A549 (cell line): ENCODE measurements around the gene PUDP. TPM values are rescaled to one million over a fixed set of nuclear protein-coding genes. Genes with fewer than 3 reads are reported as not detected.

ENCODE experiments used
- ATAC-seq, 2 experiments: fragments of 200-7000 bp in 1 of 2; fragments of >200 bp in 1 of 2; cut with Nextera tagmentation in 1 of 2; cut with Tn5 transposase in 1 of 2; 3 replicates each; pipeline versions ENCODE4 v1.8.0 to v1.9.1; 2018 to 2020; ENCODE audit warnings: mild to moderate bottlenecking in 1 of 2, moderate library complexity in 1 of 2
- CTCF ChIA-PET: fragments of 300-600 bp; sonication (Branson Sonifier 250); formaldehyde crosslinking; extraction: SDS; loops from one replicate; lab custom pipeline; 2021; ENCODE audit warnings: antibody characterized with exemption, inconsistent platforms; lab: Yijun Ruan, JAX
- POLR2A ChIA-PET: fragments of 350-600 bp; formaldehyde crosslinking; extraction: SDS; loops from one replicate; lab custom pipeline; 2021; ENCODE audit warnings: antibody characterized with exemption, inconsistent platforms; lab: Yijun Ruan, JAX
- DNase-seq, 2 experiments: peaks; one replicate each; pipeline versions ENCODE4 v3.0.0 to v3.0.0-alpha.2; 2011 to 2016; ENCODE audit warnings: low read depth in 1 of 2, low spot score in 1 of 2
- FAIRE-seq: peaks from 2 replicates; lab custom pipeline; 2011; peaks lifted over from hg19 to GRCh38; lab: Jason Lieb, UNC
- H3K27ac ChIP-seq, 2 experiments: fragments of >200 bp; sonication (Bioruptor Twin); formaldehyde crosslinking; 3 replicates each; pipeline ENCODE4 v1.5.1; 2016 to 2017
- H3K4me1 ChIP-seq: fragments of >200 bp; sonication (Bioruptor Twin); formaldehyde crosslinking; 3 replicates; pipeline ENCODE4 v1.6.1; 2016
- H3K4me2 ChIP-seq: fragments of >200 bp; sonication (Bioruptor Twin); formaldehyde crosslinking; 3 replicates; pipeline ENCODE4 v1.6.1; 2016
- H3K4me3 ChIP-seq: fragments of >200 bp; sonication (Bioruptor Twin); formaldehyde crosslinking; 3 replicates; pipeline ENCODE4 v1.5.1; 2016
- H3K9me3 ChIP-seq: fragments of >200 bp; sonication (Bioruptor Twin); formaldehyde crosslinking; 3 replicates; pipeline ENCODE4 v1.6.1; 2016
- ATOH8 ChIP-seq: fragments of 250-450 bp; sonication (Bioruptor Pico); IDR thresholded peaks from 2 replicates; pipeline ENCODE4 v1.5.0; 2020; ENCODE audit warnings: low read depth, mild to moderate bottlenecking, moderate library complexity
- BHLHE40 ChIP-seq: IDR thresholded peaks from 2 replicates; pipeline ENCODE4 v1.6.1; 2012; ENCODE audit warnings: low read depth, low read length, inconsistent platforms
- CBX8 ChIP-seq: fragments of 200-600 bp; sonication (generic); IDR thresholded peaks from 2 replicates; pipeline ENCODE4 v1.6.1; 2016
- CEBPB ChIP-seq, 2 experiments: fragments of >200 bp in 1 of 2; sonication (Bioruptor Twin) in 1 of 2; formaldehyde crosslinking in 1 of 2; IDR thresholded peaks; 2 replicates each; pipeline ENCODE4 v1.6.1; 2012 to 2016
- CHD2 ChIP-seq: fragments of 150-350 bp; IDR thresholded peaks from 2 replicates; pipeline ENCODE4 v1.6.1; 2014; ENCODE audit warnings: low read length; ENCODE audit not compliant: partially characterized antibody
- EHMT2 ChIP-seq: fragments of 200-600 bp; sonication (generic); IDR thresholded peaks from 2 replicates; pipeline ENCODE4 v1.6.1; 2016; ENCODE audit warnings: antibody characterized with exemption, low read depth, mild to moderate bottlenecking, moderate library complexity
- FOSB ChIP-seq: fragments of 250-450 bp; sonication (Bioruptor Pico); IDR thresholded peaks from 2 replicates; pipeline ENCODE4 v1.5.0; 2020; ENCODE audit warnings: mild to moderate bottlenecking, moderate library complexity
- GATA3 ChIP-seq: IDR thresholded peaks from 2 replicates; pipeline ENCODE4 v1.6.1; 2012; ENCODE audit warnings: borderline replicate concordance
- HES2 ChIP-seq: fragments of >200 bp; sonication (Bioruptor Twin); formaldehyde crosslinking; IDR thresholded peaks from 2 replicates; pipeline ENCODE4 v1.6.1; 2016
- HEYL ChIP-seq: fragments of 250-450 bp; sonication (Bioruptor Pico); IDR thresholded peaks from 2 replicates; pipeline ENCODE4 v1.8.0; 2021; ENCODE audit warnings: mild to moderate bottlenecking, moderate library complexity
- HMGXB4 ChIP-seq: fragments of 250-450 bp; sonication (Bioruptor Pico); IDR thresholded peaks from 2 replicates; pipeline ENCODE4 v1.5.0; 2021; ENCODE audit warnings: mild to moderate bottlenecking, moderate library complexity, borderline replicate concordance
- HOXA7 ChIP-seq: fragments of 250-450 bp; sonication (Bioruptor Pico); IDR thresholded peaks from 2 replicates; pipeline ENCODE4 v1.5.0; 2020; ENCODE audit warnings: mild to moderate bottlenecking, moderate library complexity
- JUN ChIP-seq, 2 experiments: fragments of >200 bp; sonication (Bioruptor Twin); formaldehyde crosslinking; IDR thresholded peaks; 2 replicates in 1 of 2; 3 replicates in 1 of 2; pipeline ENCODE4 v1.6.1; 2016 to 2017
- KDM1A ChIP-seq: fragments of 200-600 bp; sonication (generic); IDR thresholded peaks from 2 replicates; pipeline ENCODE4 v1.6.1; 2016; ENCODE audit warnings: low read depth, mild to moderate bottlenecking
- KDM5A ChIP-seq: fragments of 200-600 bp; sonication (generic); IDR thresholded peaks from 2 replicates; pipeline ENCODE4 v1.6.1; 2016; ENCODE audit warnings: antibody characterized with exemption, mild to moderate bottlenecking
- MAX ChIP-seq: IDR thresholded peaks from 2 replicates; pipeline ENCODE4 v1.6.1; 2012
- MYC ChIP-seq: IDR thresholded peaks from 2 replicates; pipeline ENCODE4 v1.6.1; 2012; ENCODE audit warnings: mild to moderate bottlenecking, inconsistent platforms, low read length, improper control_type of control experiment, borderline replicate concordance
- POLR2A ChIP-seq: IDR thresholded peaks from 2 replicates; pipeline ENCODE4 v1.6.1; 2012; ENCODE audit warnings: mild to moderate bottlenecking, low read length
- POLR2AphosphoS2 ChIP-seq: conservative IDR thresholded peaks from 2 replicates; pipeline ENCODE4 v1.6.1; 2012; ENCODE audit warnings: low read length, improper control_type of control experiment, inconsistent platforms
- RARB ChIP-seq: fragments of 250-450 bp; sonication (Bioruptor Pico); IDR thresholded peaks from 2 replicates; pipeline ENCODE4 v1.8.0; 2021; ENCODE audit warnings: mild to moderate bottlenecking, moderate library complexity
- RFX5 ChIP-seq: fragments of 450-650 bp; IDR thresholded peaks from 2 replicates; pipeline ENCODE4 v1.7.1; 2014; ENCODE audit warnings: antibody characterized with exemption, mild to moderate bottlenecking, moderate library complexity
- RNF2 ChIP-seq: fragments of 200-600 bp; sonication (generic); IDR thresholded peaks from 2 replicates; pipeline ENCODE4 v1.6.1; 2016; ENCODE audit warnings: low read depth, mild to moderate bottlenecking, antibody characterized with exemption, moderate library complexity, borderline replicate concordance
- SMC3 ChIP-seq: fragments of >200 bp; sonication (Bioruptor Twin); formaldehyde crosslinking; IDR thresholded peaks from 3 replicates; pipeline ENCODE4 v1.6.1; 2018; ENCODE audit warnings: inconsistent platforms
- TP53 ChIP-seq: fragments of 250-450 bp; sonication (Bioruptor Pico); IDR thresholded peaks from 2 replicates; pipeline ENCODE4 v1.5.0; 2021; ENCODE audit warnings: mild to moderate bottlenecking, moderate library complexity
- USF2 ChIP-seq: fragments of 450-650 bp; IDR thresholded peaks from 2 replicates; pipeline ENCODE4 v1.6.1; 2014; ENCODE audit warnings: antibody characterized with exemption
- ZC3H11A ChIP-seq: fragments of 450-650 bp; IDR thresholded peaks from 2 replicates; pipeline ENCODE4 v1.6.1; 2014; ENCODE audit warnings: antibody characterized with exemption, mild to moderate bottlenecking
- ZFP36 ChIP-seq: fragments of 450-650 bp; IDR thresholded peaks from 2 replicates; pipeline ENCODE4 v1.6.1; 2014; ENCODE audit warnings: borderline replicate concordance; ENCODE audit not compliant: partially characterized antibody
- ZNF302 ChIP-seq: fragments of 250-450 bp; sonication (Bioruptor Pico); IDR thresholded peaks from 2 replicates; pipeline ENCODE4 v1.9.0; 2021; ENCODE audit warnings: inconsistent platforms, mild to moderate bottlenecking, moderate library complexity
- ZSCAN20 ChIP-seq: fragments of 250-450 bp; sonication (Bioruptor Pico); IDR thresholded peaks from 2 replicates; pipeline ENCODE4 v1.8.0; 2022; ENCODE audit warnings: mild to moderate bottlenecking, moderate library complexity
- WGBS: methylation state at CpG from one replicate; pipeline ENCODE4 v1.1.6; 2017; ENCODE audit errors: missing lambda C conversion rate; 5-methylcytosine and 5-hydroxymethylcytosine counted together
- polyA plus RNA-seq, 4 experiments: library from polyadenylated mRNA; depleted of rRNA in 3 of 4; stranded (reverse); fragments of >200 nt; fragmentation: RNase III in 1 of 4; extraction: RNeasy Plus Mini Kit Qiagen cat#74134 plus additional on column Dnase treatment in 1 of 4; gene quantifications; 2 replicates in 3 of 4; 3 replicates in 1 of 4; pipeline ENCODE4 v1.2.3, GENCODE V29; 2011 to 2017

PUDP gene
- polyA plus RNA-seq, 2 of the 4 experiments (the other 2 are of a cell fraction), result 26.2 to 50.7 TPM

GRCh38 chrX:7092543-7092942 is 55.4 kb downstream of the PUDP start:
- DNase-seq, result no peak
- no peak for ATAC-seq
- 63% methylated on average over 3 of the region's 4 CpGs for WGBS
- POLR2A ChIA-PET, result no interaction called here
- CTCF ChIA-PET, result no interaction called here
- no peak for TF ChIP-seq SMC3
- TF ChIP-seq, all 56 proteins: peak for 0
- Histone ChIP-seq H3K4me3 (no peak overlapping the region), H3K27ac (no peak overlapping the region), H3K4me1 (peaks cover 12% of the 10 kb centered on the region; the same call in 2 of the 3 replicates), H3K4me2 (no peak overlapping the region), H3K9me3 (no peaks in the 10 kb centered on the region)
- no peak for FAIRE-seq

- 85% methylated on average over 4 of the region's 4 CpGs for WGBS
- H3K4me2 ChIP-seq, result no peak overlapping the region
- ATAC-seq, result no peak
- no peak overlapping the region for H3K4me3 ChIP-seq
- ChIA-PET POLR2A (no interaction called here), CTCF (no interaction called here)
- no peak for TF ChIP-seq HES2
- no peak for TF ChIP-seq ZNF302 (CRISPR knock-in tag)
- TF ChIP-seq ZC3H11A, result no peak
- TF ChIP-seq USF2, result no peak
- no peak for TF ChIP-seq TP53 (CRISPR knock-in tag)
- no peak for TF ChIP-seq KDM5A
- TF ChIP-seq RARB (CRISPR knock-in tag), result no peak
- H3K4me1 ChIP-seq, result peaks cover 12% of the 10 kb centered on the region; the same call in 2 of the 3 replicates
- H3K9me3 ChIP-seq, result no peaks in the 10 kb centered on the region
- no peak for DNase-seq
- FAIRE-seq, result no peak
- no peak overlapping the region for H3K27ac ChIP-seq
Observed at GRCh38 chrX:7091923-7092322, 56.0 kb downstream of the PUDP start.

GRCh38 chrX:7090641-7091040 is 57.3 kb downstream of the PUDP start:
- CTCF ChIA-PET, result no interaction called here
- POLR2A ChIA-PET, result no interaction called here
- 64% methylated on average over 3 of the region's 4 CpGs for WGBS
- DNase-seq (peak in 1 of 2 experiments; percentile 23), ATAC-seq (peak in 1 of 2 experiments; percentile 21; a peak in 1 of 6 replicates), FAIRE-seq (no peak)
- TF ChIP-seq KDM1A (no peak), ZSCAN20 (CRISPR knock-in tag) (no peak), EHMT2 (no peak), MAX (no peak)
- Histone ChIP-seq H3K4me2 (peak overlapping the region; percentile 39), H3K9me3 (no peaks in the 10 kb centered on the region), H3K4me3 (no peak overlapping the region), H3K27ac (peak overlapping the region in 1 of 2 experiments; percentile 53; a peak in 1 of 6 replicates), H3K4me1 (peaks cover 12% of the 10 kb centered on the region; the same call in 2 of the 3 replicates)

GRCh38 chrX:7088968-7089615 is 58.9 kb downstream of the PUDP start:
- FAIRE-seq (no peak), ATAC-seq (peak in 1 of 2 experiments; percentile 50; a peak in 2 of 6 replicates), DNase-seq (no peak)
- POLR2A ChIA-PET, result interaction anchor here (0.6 kb wide), 1 partner anchor 381 kb away, joined by 3 read pairs; no protein-coding TSS in a partner anchor
- Histone ChIP-seq H3K9me3 (no peaks in the 10 kb centered on the region), H3K27ac (no peak overlapping the region), H3K4me2 (no peak overlapping the region), H3K4me3 (no peak overlapping the region), H3K4me1 (peaks cover 17% of the 10 kb centered on the region)
- no peak for TF ChIP-seq JUN (IDR thresholded peaks at IDR 0.05)
- no peak for TF ChIP-seq SMC3
- TF ChIP-seq CHD2, result no peak
- no peak for TF ChIP-seq KDM1A
- TF ChIP-seq ATOH8 (CRISPR knock-in tag), result no peak
- TF ChIP-seq HOXA7, result no peak
- no peak for TF ChIP-seq POLR2AphosphoS2
- TF ChIP-seq GATA3, result no peak
- no peak for TF ChIP-seq HMGXB4
- no peak for TF ChIP-seq POLR2A
- TF ChIP-seq BHLHE40, result no peak
- no peak for TF ChIP-seq CEBPB (IDR thresholded peaks at IDR 0.05)
- no peak for TF ChIP-seq CBX8
- TF ChIP-seq FOSB, result no peak
- no peak for TF ChIP-seq RFX5
- no peak for TF ChIP-seq ZFP36
- no peak for TF ChIP-seq ZC3H11A
- TF ChIP-seq MYC, result no peak
- TF ChIP-seq HEYL, result no peak
- no peak for TF ChIP-seq RNF2
- WGBS, result 79% methylated on average over 8 of the region's 8 CpGs
- CTCF ChIA-PET, result interaction anchor here (1.1 kb wide), 1 partner anchor 17 kb away, joined by 3 read pairs; no protein-coding TSS in a partner anchor
